Natural killer cell treated with Interleukin-12 subunit alpha and Interleukin-12 subunit beta and Interleukin-15 and Interleukin-18, amount 100 ng/mL, for 72 hours (primary cell): ENCODE results near the gene ETS2. TPM values are rescaled to one million over a fixed set of nuclear protein-coding genes. Genes with fewer than 3 reads are reported as not detected.
A peak's percentile ranks its signal among the peaks of the same experiment; 100 is the strongest.

ENCODE experiments used
- ATAC-seq, 2 donors: fragments of 150-1000 bp; cut with Tn5 transposase in 1 of 2; sonication (Bioruptor Pico), chemical (Tn5 transposase) in 1 of 2; 2 replicates each; pipeline ENCODE4 v1.10.0; 2021
- DNase-seq: peaks from one replicate; pipeline ENCODE4 v3.0.0; 2022; ENCODE audit warnings: low spot score
- H3K27ac Mint-ChIP-seq, 2 donors: 1 replicate in 1 of 2; 2 replicates in 1 of 2; pipeline ENCODE4 v1.8.0; 2022; ENCODE audit warnings: mixed read lengths in 2 of 2, mild to moderate bottlenecking in 1 of 2, moderate library complexity in 1 of 2
- H3K27me3 Mint-ChIP-seq, 2 donors: 1 replicate in 1 of 2; 2 replicates in 1 of 2; pipeline ENCODE4 v1.8.0; 2022; ENCODE audit warnings: mixed read lengths in 2 of 2
- H3K36me3 Mint-ChIP-seq: one replicate; pipeline ENCODE4 v1.8.0; 2022; ENCODE audit warnings: mixed read lengths
- H3K4me1 Mint-ChIP-seq, 2 donors: 1 replicate in 1 of 2; 2 replicates in 1 of 2; pipeline ENCODE4 v1.8.0; 2022; ENCODE audit warnings: low read depth in 2 of 2, mixed read lengths in 2 of 2, mild to moderate bottlenecking in 1 of 2
- H3K4me3 Mint-ChIP-seq: one replicate; pipeline ENCODE4 v1.8.0; 2022; ENCODE audit warnings: mixed read lengths
- H3K9me3 Mint-ChIP-seq: 2 replicates; pipeline ENCODE4 v1.8.0; 2022; ENCODE audit warnings: mixed read lengths
- total RNA-seq, 2 donors: library from RNA; stranded (reverse); gene quantifications; one replicate each; pipeline ENCODE4 v1.2.3, GENCODE V29; 2022

The ETS2 gene
- 10 to 100 TPM; 22.9 to 25.2 TPM for total RNA-seq

DNA sequence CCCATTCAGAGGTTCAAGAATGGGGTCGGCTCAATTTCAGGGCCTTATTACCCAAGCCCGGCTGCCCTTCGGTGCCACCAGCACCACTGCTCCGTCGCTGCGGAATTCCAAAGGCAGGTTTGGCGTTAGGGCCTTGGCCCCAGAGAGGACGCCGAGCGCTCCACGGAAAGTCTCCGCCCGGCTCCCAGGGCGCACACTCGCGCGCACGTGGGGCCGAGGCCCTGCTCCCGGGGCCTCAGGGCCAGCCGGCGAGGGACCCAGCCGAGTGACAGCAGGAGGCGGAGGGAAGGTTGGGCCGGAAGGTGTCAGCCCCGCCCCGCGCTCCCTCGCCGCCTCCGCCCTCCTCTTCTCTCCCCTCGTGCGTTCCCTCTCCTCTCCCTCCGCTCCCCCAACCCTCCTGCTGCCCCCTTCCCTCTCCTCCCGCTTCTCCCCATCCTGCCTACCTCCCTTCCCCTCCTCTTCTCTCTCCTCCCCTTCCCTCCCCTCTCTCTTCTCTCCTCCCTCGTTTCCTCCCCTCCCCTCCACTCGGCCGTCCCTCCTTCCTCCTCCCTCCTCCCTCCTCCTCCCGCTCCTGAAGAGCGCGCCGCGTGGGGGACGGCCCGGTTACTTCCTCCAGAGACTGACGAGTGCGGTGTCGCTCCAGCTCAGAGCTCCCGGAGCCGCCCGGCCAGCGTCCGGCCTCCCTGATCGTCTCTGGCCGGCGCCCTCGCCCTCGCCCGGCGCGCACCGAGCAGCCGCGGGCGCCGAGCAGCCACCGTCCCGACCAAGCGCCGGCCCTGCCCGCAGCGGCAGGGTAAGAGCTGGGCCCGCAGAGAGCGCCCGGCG is at the start of gene ETS2:
Gene ETS2 (plus strand): TSS at position 602 of the 825 bp plus-strand sequence. CDS start 4,106 bp downstream, outside the sequence.
- peak within 1 kb of the TSS; percentile 89 for H3K4me3 Mint-ChIP-seq
- ATAC-seq (peak; percentile 85 to 93), DNase-seq (peak; percentile 89)
- H3K9me3 Mint-ChIP-seq: no peaks in the 10 kb centered on the region
- peak within 1 kb of the TSS; percentile 77 to 80 for H3K27ac Mint-ChIP-seq
- H3K36me3 Mint-ChIP-seq: no peaks in the 10 kb centered on the region
- peaks cover 3 to 6% of the 10 kb centered on the region in 2 donors for H3K27me3 Mint-ChIP-seq
- peaks cover 22 to 29% of the 10 kb centered on the region in 2 donors for H3K4me1 Mint-ChIP-seq

DNA sequence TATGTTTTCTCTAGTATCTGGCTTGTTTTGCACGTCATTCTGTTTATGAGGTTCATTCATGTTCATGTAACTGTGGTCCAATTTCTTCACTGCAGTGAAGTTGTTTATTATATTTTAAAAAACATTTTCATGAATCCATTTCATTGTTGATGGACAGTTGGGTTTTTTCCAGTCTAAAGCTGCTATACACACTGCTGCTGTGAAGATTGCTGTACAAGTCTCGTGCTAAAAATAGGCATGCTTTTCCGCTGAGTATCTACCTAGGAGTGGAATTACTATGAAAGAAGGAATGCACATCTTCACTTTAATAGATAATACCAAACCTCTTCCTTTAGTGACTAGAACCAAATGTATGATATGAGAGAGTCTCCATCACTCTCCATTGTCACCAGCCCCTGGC is 49.0 kb upstream of the ETS2 start:
- ATAC-seq (no peak), DNase-seq (no peak)
- Mint-ChIP-seq H3K4me3 (no peak overlapping the region), H3K27ac (no peak overlapping the region), H3K9me3 (no peaks in the 10 kb centered on the region), H3K27me3 (peaks cover under 1 to 14% of the 10 kb centered on the region in 2 donors), H3K36me3 (no peaks in the 10 kb centered on the region), H3K4me1 (peaks cover 9 to 13% of the 10 kb centered on the region in 2 donors)

DNA sequence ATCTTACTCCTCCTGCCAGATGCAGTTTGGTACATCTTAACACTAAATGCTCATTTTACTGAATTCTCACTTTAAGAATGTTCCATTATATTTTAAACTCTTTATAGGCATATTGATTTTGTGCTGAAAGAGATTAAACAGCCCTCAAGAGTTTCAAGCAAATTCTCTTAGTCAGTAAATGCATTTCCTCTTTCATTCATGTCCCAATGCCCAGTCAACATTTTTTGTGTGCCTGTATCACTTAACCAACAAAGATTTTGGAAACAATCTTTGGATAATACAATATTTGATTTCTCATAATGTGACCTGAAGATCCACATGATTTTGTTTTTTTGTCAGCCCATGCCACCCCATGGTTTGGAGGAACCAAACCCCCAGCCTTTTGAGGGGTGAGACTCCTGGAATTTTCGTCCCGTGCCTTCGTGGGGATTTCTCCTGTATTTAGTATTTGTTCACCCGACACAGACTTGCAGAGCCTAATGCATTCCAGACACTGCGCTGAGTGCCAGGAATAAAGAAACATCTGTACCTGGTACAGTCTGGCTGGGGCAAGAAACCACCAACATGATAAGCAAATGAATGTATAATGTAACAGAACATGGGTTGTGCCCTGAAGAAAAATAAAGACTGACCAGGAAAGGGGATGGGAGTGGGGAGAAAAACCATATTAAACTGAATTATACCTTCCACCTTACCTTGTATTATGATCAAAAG is 47.1 kb upstream of the ETS2 start:
- no peak for DNase-seq
- peak overlapping the region in 1 of 2 donors; percentile 62 for H3K27ac Mint-ChIP-seq

DNA sequence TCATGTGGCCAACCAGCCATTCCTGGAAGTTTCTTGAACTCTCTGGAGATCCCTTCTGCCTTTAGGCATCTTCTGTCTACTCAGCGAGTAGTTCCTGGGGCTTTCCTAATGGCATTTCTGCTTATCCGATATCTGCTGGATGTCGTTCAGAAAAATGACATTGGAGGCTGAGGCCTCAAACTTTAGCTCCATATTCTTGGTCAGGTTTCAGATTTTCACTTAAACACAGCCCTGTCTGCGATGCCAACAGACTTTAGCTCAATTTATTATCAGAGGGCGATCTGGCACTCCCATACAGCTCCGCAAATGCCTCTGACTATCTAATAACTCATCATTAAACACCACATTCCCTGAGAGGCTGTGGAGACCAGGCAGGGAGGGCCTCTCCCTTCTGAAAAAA is 46.3 kb upstream of the ETS2 start:
- DNase-seq: no peak
- Mint-ChIP-seq H3K4me3 (no peak overlapping the region), H3K4me1 (peaks cover 9 to 13% of the 10 kb centered on the region in 2 donors), H3K9me3 (no peaks in the 10 kb centered on the region), H3K27me3 (peaks cover 0 to 5% of the 10 kb centered on the region in 2 donors), H3K27ac (no peak overlapping the region), H3K36me3 (no peaks in the 10 kb centered on the region)
- no peak for ATAC-seq

More for the DNA sequence above, 47.1 kb upstream of the ETS2 start:
- ATAC-seq: no peak
- Mint-ChIP-seq H3K4me3 (no peak overlapping the region), H3K9me3 (no peaks in the 10 kb centered on the region), H3K36me3 (no peaks in the 10 kb centered on the region), H3K4me1 (peaks cover 9 to 13% of the 10 kb centered on the region in 2 donors), H3K27me3 (peaks cover 0 to 8% of the 10 kb centered on the region in 2 donors)

- Mint-ChIP-seq H3K27me3 (peaks cover 0 to 5% of the 10 kb centered on the region in 2 donors), H3K9me3 (no peaks in the 10 kb centered on the region), H3K27ac (no peak overlapping the region), H3K4me1 (peaks cover 10 to 14% of the 10 kb centered on the region in 2 donors), H3K36me3 (no peaks in the 10 kb centered on the region), H3K4me3 (no peak overlapping the region)
- no peak for ATAC-seq
- no peak for DNase-seq
Measured at GRCh38 chr21:38760017-38760761, 45.5 kb upstream of the ETS2 start.

DNA sequence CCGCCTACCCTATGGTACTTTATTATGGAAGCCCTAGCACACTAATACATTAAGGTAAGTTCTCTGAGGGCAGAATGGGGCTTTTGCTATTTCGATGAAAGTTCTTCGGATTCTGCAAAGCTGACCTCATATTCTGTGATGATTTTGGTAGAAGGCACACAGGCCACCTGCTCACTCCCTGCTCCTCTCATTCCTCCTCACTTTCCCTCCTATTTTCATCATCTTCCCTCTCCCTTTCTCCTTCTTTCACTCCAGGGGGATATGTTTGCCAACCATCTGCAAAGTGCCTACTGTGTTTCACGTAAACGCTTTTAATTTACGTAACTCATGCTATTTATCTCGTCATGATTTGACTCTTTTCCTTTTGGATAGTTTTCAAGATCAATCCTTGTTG is 45.0 kb upstream of the ETS2 start:
- Mint-ChIP-seq H3K27ac (no peak overlapping the region), H3K36me3 (no peaks in the 10 kb centered on the region), H3K27me3 (peaks cover 0 to 5% of the 10 kb centered on the region in 2 donors), H3K4me3 (no peak overlapping the region), H3K9me3 (no peaks in the 10 kb centered on the region), H3K4me1 (peaks cover 5 to 13% of the 10 kb centered on the region in 2 donors)
- ATAC-seq: no peak
- DNase-seq: no peak

- peaks cover 0 to 5% of the 10 kb centered on the region in 2 donors for H3K27me3 Mint-ChIP-seq
- H3K4me1 Mint-ChIP-seq: peaks cover 7 to 11% of the 10 kb centered on the region in 2 donors
- ATAC-seq (no peak), DNase-seq (no peak)
- H3K9me3 Mint-ChIP-seq: peaks cover 3% of the 10 kb centered on the region
- no peak overlapping the region for H3K27ac Mint-ChIP-seq
- no peak overlapping the region for H3K4me3 Mint-ChIP-seq
- H3K36me3 Mint-ChIP-seq: no peaks in the 10 kb centered on the region
Measured at GRCh38 chr21:38761531-38761930, 44.2 kb upstream of the ETS2 start.

DNA sequence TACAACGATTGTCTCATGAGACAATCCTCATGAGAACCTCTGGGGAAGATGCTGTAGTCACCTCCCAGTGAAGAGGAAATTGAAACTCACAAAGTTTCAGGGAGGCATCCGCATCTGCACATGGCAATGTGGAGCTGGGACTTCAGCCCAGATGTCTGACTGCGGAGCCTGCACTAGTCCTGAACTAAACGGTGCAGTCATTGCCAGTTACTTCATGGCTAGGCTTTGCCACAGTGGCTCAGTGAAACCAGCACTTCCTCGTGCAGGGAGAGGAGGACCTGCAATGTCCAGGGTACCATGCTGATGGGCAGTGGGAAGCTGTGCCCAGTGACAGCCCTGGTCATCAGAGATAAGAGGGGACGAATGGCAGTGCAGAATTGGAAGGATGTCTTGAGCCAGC is 40.7 kb upstream of the ETS2 start:
- ATAC-seq (no peak), DNase-seq (no peak)
- Mint-ChIP-seq H3K27me3 (peaks cover 0 to 2% of the 10 kb centered on the region in 2 donors), H3K4me1 (peaks cover 35 to 36% of the 10 kb centered on the region in 2 donors), H3K4me3 (no peak overlapping the region), H3K9me3 (peaks cover 3% of the 10 kb centered on the region), H3K36me3 (no peaks in the 10 kb centered on the region), H3K27ac (peak overlapping the region in 1 of 2 donors; percentile 87)

GRCh38 chr21:38766987-38767722 is 38.6 kb upstream of the ETS2 start:
- Mint-ChIP-seq H3K4me3 (peak overlapping the region; percentile 80), H3K27ac (peak overlapping the region; percentile 78 to 87), H3K4me1 (peaks cover 39 to 43% of the 10 kb centered on the region in 2 donors), H3K9me3 (peaks cover 3% of the 10 kb centered on the region), H3K27me3 (peaks cover 0 to 5% of the 10 kb centered on the region in 2 donors), H3K36me3 (no peaks in the 10 kb centered on the region)
- peak; percentile 83 for DNase-seq
- ATAC-seq: peak; percentile 93 to 97

GRCh38 chr21:38768471-38769063 is 37.2 kb upstream of the ETS2 start:
- Mint-ChIP-seq H3K4me1 (peaks cover 44 to 53% of the 10 kb centered on the region in 2 donors), H3K9me3 (peaks cover 3% of the 10 kb centered on the region)

GRCh38 chr21:38769191-38769780 is 36.4 kb upstream of the ETS2 start:
- no peak for DNase-seq
- Mint-ChIP-seq H3K27ac (peak overlapping the region; percentile 78 to 87), H3K27me3 (peaks cover 15 to 18% of the 10 kb centered on the region in 2 donors), H3K4me3 (peak overlapping the region; percentile 80), H3K4me1 (peaks cover 44 to 54% of the 10 kb centered on the region in 2 donors), H3K9me3 (peaks cover 3% of the 10 kb centered on the region), H3K36me3 (no peaks in the 10 kb centered on the region)
- peak in 1 of 2 donors; percentile 22 for ATAC-seq

More at GRCh38 chr21:38768471-38769063, 37.2 kb upstream of the ETS2 start:
- Mint-ChIP-seq H3K36me3 (no peaks in the 10 kb centered on the region), H3K27ac (peak overlapping the region; percentile 78 to 87), H3K27me3 (peaks cover 12 to 13% of the 10 kb centered on the region in 2 donors), H3K4me3 (peak overlapping the region; percentile 80)
- DNase-seq (no peak), ATAC-seq (peak; percentile 21 to 65)

DNA sequence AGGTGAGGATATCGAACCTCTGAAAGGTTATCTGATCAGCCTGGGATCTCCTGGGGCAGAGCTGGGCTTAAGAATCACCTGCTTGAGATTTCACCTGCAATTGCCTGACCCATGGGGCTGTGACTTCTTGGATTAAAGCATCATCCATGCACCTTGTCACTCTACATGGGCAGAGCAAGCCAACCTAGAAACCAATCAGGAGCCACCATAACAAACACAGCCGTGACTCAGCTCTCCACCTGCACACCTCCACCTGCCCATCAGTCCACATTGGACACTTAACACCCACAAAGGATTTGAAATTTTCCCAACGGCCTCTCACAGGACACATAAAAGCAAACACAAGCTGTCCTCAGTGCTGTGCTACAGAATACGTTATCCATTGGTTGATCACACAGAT is 35.1 kb upstream of the ETS2 start:
- no peak overlapping the region for H3K4me3 Mint-ChIP-seq
- H3K27me3 Mint-ChIP-seq: peaks cover 18 to 20% of the 10 kb centered on the region in 2 donors
- no peaks in the 10 kb centered on the region for H3K36me3 Mint-ChIP-seq
- H3K9me3 Mint-ChIP-seq: peaks cover 3% of the 10 kb centered on the region
- H3K4me1 Mint-ChIP-seq: peaks cover 42 to 54% of the 10 kb centered on the region in 2 donors
- ATAC-seq (no peak), DNase-seq (no peak)
- no peak overlapping the region for H3K27ac Mint-ChIP-seq
